GM19397 (cell line): ENCODE results near the gene AVPR1B.
"Not testable (repeated sequence)": the region's sequence is repeated elsewhere in the genome, so short reads cannot be mapped to it uniquely, and the experiment has no call there.

Experiments
- ATAC-seq: cut with Tn5 transposase; IDR thresholded peaks from one replicate; pipeline ENCODE4 v1.9.1; 2021; ENCODE audit warnings: mild to moderate bottlenecking, moderate library complexity; ENCODE audit not compliant: unreplicated experiment

AVPR1B gene

GRCh38 chr1:206082831-206083695 lies 34.1 kb downstream of the AVPR1B start:
- ATAC-seq, result no peak

DNA sequence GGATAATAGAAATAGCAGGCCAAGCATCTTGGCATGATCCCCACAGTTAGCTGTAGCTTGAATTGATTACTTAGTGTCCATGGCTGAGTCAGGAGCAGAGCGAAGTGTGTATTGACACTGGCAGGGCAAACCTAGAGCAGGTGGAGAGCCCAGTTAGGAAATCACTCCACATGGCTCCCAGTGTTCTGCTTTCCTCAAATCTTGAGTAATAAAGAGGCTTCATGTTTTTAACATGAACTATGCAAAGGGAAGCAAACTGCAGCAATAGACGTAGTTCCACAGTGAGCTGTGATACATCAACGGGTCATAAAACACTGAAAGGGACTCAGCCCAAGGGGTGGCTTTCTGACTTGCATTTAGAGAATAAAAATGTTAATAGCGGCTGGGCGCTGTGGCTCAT lies 35.3 kb downstream of the AVPR1B start:
- ATAC-seq, result no peak

GRCh38 chr1:206080026-206080820 lies 37.0 kb downstream of the AVPR1B start:
- no peak for ATAC-seq

GRCh38 chr1:206079135-206079534 lies 38.1 kb downstream of the AVPR1B start:
- no peak for ATAC-seq

- no peak for ATAC-seq
Measured at GRCh38 chr1:206075786-206076755, 41.1 kb downstream of the AVPR1B start.

DNA sequence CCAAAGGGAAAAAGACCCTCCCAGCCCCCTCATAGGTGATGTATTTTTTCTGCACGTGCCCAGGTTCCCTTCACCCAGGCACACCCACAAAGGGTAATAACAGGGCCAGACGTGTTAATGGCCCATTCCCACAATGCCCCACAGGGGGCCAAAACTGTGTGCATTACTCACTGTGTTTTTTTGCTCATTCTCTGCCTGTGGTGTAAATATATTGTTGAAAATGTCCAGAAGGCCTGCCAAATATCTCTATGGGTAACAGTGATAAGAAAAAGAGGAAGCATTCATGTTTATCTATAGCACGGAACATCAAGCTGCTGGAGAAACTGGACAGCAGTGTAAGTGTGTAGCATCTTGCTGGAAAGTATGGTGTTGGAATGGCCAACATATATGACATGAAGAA lies 42.3 kb downstream of the AVPR1B start:
- ATAC-seq, result no peak

GRCh38 chr1:206070627-206071304 lies 46.4 kb downstream of the AVPR1B start:
- no peak for ATAC-seq

DNA sequence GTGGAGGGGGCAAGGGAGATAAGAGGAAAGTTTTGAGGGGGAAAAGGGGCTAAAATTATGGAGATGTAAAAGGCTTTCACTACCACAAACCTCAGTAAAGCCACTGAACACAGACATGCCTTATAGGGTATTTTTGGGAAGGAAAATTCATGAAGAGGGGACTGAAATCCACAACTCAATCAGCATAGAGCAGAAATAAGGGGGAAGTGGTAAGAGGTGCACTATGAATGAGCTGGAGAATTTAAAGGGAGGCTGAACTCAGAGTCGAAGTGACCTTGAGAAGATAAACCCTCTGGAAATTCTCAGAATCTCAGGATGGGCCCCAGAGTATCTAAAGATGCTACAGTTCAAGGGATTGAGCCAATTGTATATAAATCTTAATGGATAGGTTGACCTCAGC lies 48.9 kb downstream of the AVPR1B start:
- no peak for ATAC-seq

- ATAC-seq, result no peak
Measured at GRCh38 chr1:206067486-206068227, 49.5 kb downstream of the AVPR1B start.

GRCh38 chr1:206066479-206067171 lies 50.6 kb downstream of the AVPR1B start:
- ATAC-seq, result peak; percentile 76

DNA sequence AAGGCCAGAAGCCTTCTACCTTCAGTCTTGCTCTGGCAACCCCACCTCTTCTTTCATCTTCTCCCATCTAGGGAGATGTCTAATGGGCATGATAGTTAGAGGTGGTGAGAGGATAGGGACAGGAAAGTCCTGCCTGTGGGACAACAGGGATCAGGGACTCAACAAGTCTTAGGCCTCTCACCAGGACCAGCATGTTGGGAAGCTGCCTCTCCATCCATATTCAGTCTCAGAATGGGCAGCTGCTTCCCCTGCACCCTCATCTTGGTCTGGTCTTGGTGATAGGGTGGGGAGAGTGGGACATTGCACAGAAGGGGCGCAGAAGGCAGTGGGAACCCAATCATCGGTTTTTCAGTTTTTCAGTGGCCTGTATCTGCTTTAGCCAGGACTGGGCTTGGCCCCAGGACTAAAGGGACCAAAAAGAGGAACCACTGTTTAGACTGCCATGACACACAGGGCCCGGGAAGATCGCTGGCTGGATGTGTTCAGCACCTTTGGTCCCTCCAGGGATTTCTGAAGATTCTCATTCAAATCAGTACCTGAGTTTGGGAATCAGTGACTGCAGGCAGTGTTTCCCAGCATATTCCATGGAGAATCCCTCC lies 51.5 kb downstream of the AVPR1B start:
- ATAC-seq, result no peak

GRCh38 chr1:206064501-206064900 lies 52.7 kb downstream of the AVPR1B start:
- not testable (repeated sequence) for ATAC-seq

- ATAC-seq, result not testable (repeated sequence)
Measured at GRCh38 chr1:206064001-206064400, 53.2 kb downstream of the AVPR1B start.

GRCh38 chr1:206062464-206062863 lies 54.7 kb downstream of the AVPR1B start:
- no peak for ATAC-seq

GRCh38 chr1:206060844-206061243 lies 56.3 kb downstream of the AVPR1B start:
- no peak for ATAC-seq
